H1 (cell line): ENCODE results near the gene TRDN. TPM values are rescaled to one million over a fixed set of nuclear protein-coding genes. Genes with fewer than 3 reads are reported as not detected.

Experiments used
- SP1 ChIP-seq: IDR thresholded peaks from 2 replicates; pipeline ENCODE4 v1.6.1; 2011; ENCODE audit warnings: low read depth, low read length
- polyA plus RNA-seq, 7 experiments: library from polyadenylated mRNA; depleted of rRNA in 3 of 7; stranded (reverse) in 5 of 7; unstranded in 2 of 7; fragments of >200 nt in 5 of 7; fragments of 200-250 nt in 2 of 7; gene quantifications; 1 replicate in 5 of 7; 2 replicates in 1 of 7; 4 replicates in 1 of 7; pipeline versions ENCODE4 v1.2.1 to v1.2.3, GENCODE V29; 2011 to 2013; ENCODE audit warnings: missing spikeins in 2 of 7, mixed read lengths in 2 of 7
- total RNA-seq: library from RNA; stranded (reverse); fragmentation: NEBNext Ultra II Directional; extraction: Animal tissue kit (Norgen Biotek cat#: 25700); gene quantifications from 2 replicates; pipeline ENCODE4 v1.2.1, GENCODE V29; 2021

Gene TRDN
- total and polyA plus RNA-seq, 2 of the 8 experiments (the other 6 are each of a cell fraction or from before 2014, with no cell fraction given): 1.6 to 41.6 TPM

DNA sequence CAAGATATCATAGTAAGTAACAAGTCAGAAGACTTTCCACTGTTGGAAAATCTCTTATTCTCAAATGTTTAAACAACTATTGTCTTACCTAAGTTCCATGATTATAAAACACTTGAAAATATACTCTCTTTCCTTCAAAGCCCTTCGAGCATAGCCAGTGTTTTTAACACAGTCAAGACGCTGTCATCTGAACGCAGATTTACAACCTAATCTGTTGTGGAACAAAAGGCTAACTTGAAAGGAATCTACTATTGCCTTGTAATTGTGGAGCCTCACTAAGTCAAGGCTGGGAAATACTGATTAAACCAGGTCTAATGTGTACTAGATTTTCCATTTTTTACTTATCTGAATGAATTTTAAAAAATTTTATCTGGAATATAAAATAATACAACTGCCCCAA, 205.8 kb downstream of the TRDN start (continued):
- TF ChIP-seq SP1: no peak
